ENCODE measurements around the gene TBC1D30. TPM values are rescaled to one million over a fixed set of nuclear protein-coding genes. Genes with fewer than 3 reads are reported as not detected.
A peak's percentile ranks its signal among the peaks of the same experiment; 100 is the strongest.

Gene TBC1D30
- total and polyA plus RNA-seq, 9 of the 15 experiments (the other 6 are each of a cell fraction or from before 2014, with no cell fraction given): 0.07 to 0.55 (median 0.20) TPM; not detected in 1

DNA sequence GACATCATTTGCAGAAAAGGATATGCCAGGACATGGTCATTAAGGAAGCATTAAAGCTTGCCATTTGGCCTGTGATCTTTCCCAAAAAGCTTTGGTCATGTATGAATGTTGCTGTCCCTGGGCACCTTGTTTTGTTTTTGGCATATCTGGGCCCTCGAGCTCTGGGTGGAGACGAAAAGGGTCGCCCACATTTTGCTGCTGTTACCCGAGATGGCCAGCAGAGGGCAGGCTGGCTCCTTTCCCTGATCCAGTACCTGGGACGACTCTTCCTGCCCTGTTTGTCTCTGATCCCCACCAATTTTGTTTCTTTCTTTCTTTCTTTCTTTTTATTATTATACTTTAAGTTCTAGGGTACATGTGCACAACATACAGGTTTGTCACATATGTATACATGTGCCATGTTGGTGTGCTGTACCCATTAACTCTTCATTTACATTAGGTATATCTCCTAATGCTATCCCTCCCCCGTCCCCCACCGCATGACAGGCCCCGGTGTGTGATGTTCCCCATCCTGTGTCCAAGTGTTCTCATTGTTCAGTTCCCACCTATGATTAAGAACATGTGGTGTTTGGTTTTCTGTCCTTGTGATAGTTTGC is 22.2 kb upstream of the TBC1D30 start (continued):
- TF ChIP-seq XRCC5 (IDR thresholded peaks at IDR 0.05; ENCODE audit: low read depth, low read length): peak; percentile 49; the same call in 1 of the 2 replicates

- FAIRE-seq: no peak
Measured at GRCh38 chr12:64806173-64806572, 18.3 kb upstream of the TBC1D30 start.

More at GRCh38 chr12:64806173-64806572, 18.3 kb upstream of the TBC1D30 start:
- Histone ChIP-seq H3K79me2 (ENCODE audit: control insufficient read depth, insufficient read depth, low read length) (no peaks in the 10 kb centered on the region), H3K9ac (ENCODE audit: insufficient read depth in 1 of 2, low read depth in 2 of 2, low read length in 2 of 2) (no peak overlapping the region), H2AFZ (ENCODE audit: low read depth, low read length) (no peak overlapping the region), H3K9me3 (replicated peaks; ENCODE audit: control insufficient read depth, insufficient read depth, low read depth, low read length) (no peaks in the 10 kb centered on the region), H4K20me1 (replicated peaks; ENCODE audit: control insufficient read depth, insufficient read depth, low read length) (no peaks in the 10 kb centered on the region), H3K27ac (ENCODE audit: extremely low read depth, low read depth, low read length) (no peak overlapping the region), H3K4me1 (replicated peaks in 1 of 2; ENCODE audit: control insufficient read depth in 2 of 2, insufficient read depth in 2 of 2, low read length in 2 of 2) (no peaks in the 10 kb centered on the region), H3K4me2 (ENCODE audit: insufficient read depth, low read length) (no peak overlapping the region), H3K27me3 (ENCODE audit: control insufficient read depth in 2 of 2, insufficient read depth in 2 of 2, low read length in 2 of 2) (peaks cover 4 to 5% of the 10 kb centered on the region in 2 experiments; a peak in 3 of 5 replicates), H3K36me3 (ENCODE audit: control insufficient read depth, insufficient read depth, low read length) (no peaks in the 10 kb centered on the region), H3K9me1 (ENCODE audit: control insufficient read depth, insufficient read depth, low read length) (no peaks in the 10 kb centered on the region), H3K4me3 (no peak overlapping the region)
- in situ Hi-C loops (cut with MboI): no loop called here
- DNase-seq (ENCODE audit: extremely low read depth in 1 of 4, low spot score in 3 of 4) (no peak), ATAC-seq (no peak)
- TF ChIP-seq OTX1 (CRISPR knock-in tag; IDR thresholded peaks at IDR 0.05): no peak
- TF ChIP-seq RAD51 (IDR thresholded peaks at IDR 0.05; ENCODE audit: borderline replicate concordance, low read depth): no peak
- no peak for TF ChIP-seq MXI1 (IDR thresholded peaks at IDR 0.05; ENCODE audit: low read depth, low read length)
- no peak for TF ChIP-seq CTBP1 (IDR thresholded peaks at IDR 0.05; ENCODE audit: borderline replicate concordance)
- TF ChIP-seq, protein P1, sequence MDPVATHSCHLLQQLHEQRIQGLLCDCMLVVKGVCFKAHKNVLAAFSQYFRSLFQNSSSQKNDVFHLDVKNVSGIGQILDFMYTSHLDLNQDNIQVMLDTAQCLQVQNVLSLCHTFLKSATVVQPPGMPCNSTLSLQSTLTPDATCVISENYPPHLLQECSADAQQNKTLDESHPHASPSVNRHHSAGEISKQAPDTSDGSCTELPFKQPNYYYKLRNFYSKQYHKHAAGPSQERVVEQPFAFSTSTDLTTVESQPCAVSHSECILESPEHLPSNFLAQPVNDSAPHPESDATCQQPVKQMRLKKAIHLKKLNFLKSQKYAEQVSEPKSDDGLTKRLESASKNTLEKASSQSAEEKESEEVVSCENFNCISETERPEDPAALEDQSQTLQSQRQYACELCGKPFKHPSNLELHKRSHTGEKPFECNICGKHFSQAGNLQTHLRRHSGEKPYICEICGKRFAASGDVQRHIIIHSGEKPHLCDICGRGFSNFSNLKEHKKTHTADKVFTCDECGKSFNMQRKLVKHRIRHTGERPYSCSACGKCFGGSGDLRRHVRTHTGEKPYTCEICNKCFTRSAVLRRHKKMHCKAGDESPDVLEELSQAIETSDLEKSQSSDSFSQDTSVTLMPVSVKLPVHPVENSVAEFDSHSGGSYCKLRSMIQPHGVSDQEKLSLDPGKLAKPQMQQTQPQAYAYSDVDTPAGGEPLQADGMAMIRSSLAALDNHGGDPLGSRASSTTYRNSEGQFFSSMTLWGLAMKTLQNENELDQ (CRISPR knock-in tag; IDR thresholded peaks at IDR 0.05; ENCODE audit: borderline replicate concordance): no peak
- TF ChIP-seq ID3 (CRISPR knock-in tag; IDR thresholded peaks at IDR 0.05): no peak
- TF ChIP-seq ID3 (tag; IDR thresholded peaks at IDR 0.05): no peak
- no peak for TF ChIP-seq NELFE (IDR thresholded peaks at IDR 0.05; ENCODE audit: insufficient read depth, insufficient read length)
- TF ChIP-seq NR3C1 (CRISPR knock-in tag; IDR thresholded peaks at IDR 0.05): no peak
- TF ChIP-seq, protein P2, sequence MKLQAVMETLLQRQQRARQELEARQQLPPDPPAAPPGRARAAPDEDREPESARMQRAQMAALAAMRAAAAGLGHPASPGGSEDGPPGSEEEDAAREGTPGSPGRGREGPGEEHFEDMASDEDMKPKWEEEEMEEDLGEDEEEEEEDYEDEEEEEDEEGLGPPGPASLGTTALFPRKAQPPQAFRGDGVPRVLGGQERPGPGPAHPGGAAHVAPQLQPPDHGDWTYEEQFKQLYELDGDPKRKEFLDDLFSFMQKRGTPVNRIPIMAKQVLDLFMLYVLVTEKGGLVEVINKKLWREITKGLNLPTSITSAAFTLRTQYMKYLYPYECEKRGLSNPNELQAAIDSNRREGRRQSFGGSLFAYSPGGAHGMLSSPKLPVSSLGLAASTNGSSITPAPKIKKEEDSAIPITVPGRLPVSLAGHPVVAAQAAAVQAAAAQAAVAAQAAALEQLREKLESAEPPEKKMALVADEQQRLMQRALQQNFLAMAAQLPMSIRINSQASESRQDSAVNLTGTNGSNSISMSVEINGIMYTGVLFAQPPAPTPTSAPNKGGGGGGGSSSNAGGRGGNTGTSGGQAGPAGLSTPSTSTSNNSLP (IDR thresholded peaks at IDR 0.05; ENCODE audit: borderline replicate concordance, low read depth, low read length): no peak
- no peak for TF ChIP-seq GTF2A2 (tag; IDR thresholded peaks at IDR 0.05)
- TF ChIP-seq ZNF217 (CRISPR knock-in tag; IDR thresholded peaks at IDR 0.05): no peak
- no peak for TF ChIP-seq ZBTB17 (CRISPR knock-in tag; IDR thresholded peaks at IDR 0.05)
- no peak for TF ChIP-seq RUNX1 (IDR thresholded peaks at IDR 0.05; ENCODE audit: low read depth)
- no peak for TF ChIP-seq TEAD1 (CRISPR knock-in tag; IDR thresholded peaks at IDR 0.05)
- TF ChIP-seq ESRRA (IDR thresholded peaks at IDR 0.05; ENCODE audit: borderline replicate concordance, low read depth): no peak
- ChIA-PET CTCF (ENCODE audit: low intra/inter-chr PET ratio) (no interaction called here), POLR2A (no interaction called here)
- 3% methylated on average over 2 of the region's 2 CpGs for WGBS (ENCODE audit: insufficient coverage, low coverage, missing lambda C conversion rate)
- intact Hi-C loops (cut with micrococcal nuclease): no loop called here
- no TSS peak for BruUV-seq (replicated peaks)
